Breast epithelium (tissue), 4 donors: Measurements from ENCODE around the gene RNF212. TPM values are rescaled to one million over a fixed set of nuclear protein-coding genes. Genes with fewer than 3 reads are reported as not detected.
"Not testable (repeated sequence)": the region's sequence is repeated elsewhere in the genome, so short reads cannot be mapped to it uniquely, and the experiment has no call there.

Experiments
- DNase-seq, 2 donors: peaks; one replicate each; pipeline ENCODE4 v3.0.0-alpha.2; 2019; ENCODE audit warnings: low spot score in 2 of 2
- H3K27ac ChIP-seq, 2 donors: fragments of 200-600 bp; sonication (generic) in 1 of 2; one replicate each; pipeline ENCODE4 v1.5.1; 2016 to 2019; ENCODE audit warnings: mild to moderate bottlenecking in 1 of 2
- H3K27me3 ChIP-seq, 2 donors: fragments of 200-600 bp; sonication (generic) in 1 of 2; one replicate each; pipeline versions ENCODE4 v1.5.1 to v1.6.0; 2017 to 2019; ENCODE audit warnings: control low read depth in 1 of 2, mild to moderate bottlenecking in 1 of 2
- H3K36me3 ChIP-seq: fragments of 200-600 bp; one replicate; pipeline ENCODE4 v1.5.1; 2019
- H3K4me1 ChIP-seq, 2 donors: fragments of 200-600 bp; sonication (generic); one replicate each; pipeline ENCODE4 v1.5.1; 2016 to 2019; ENCODE audit warnings: control low read depth in 1 of 2
- H3K4me3 ChIP-seq, 3 donors: fragments of 200-600 bp; sonication (generic); 1 replicate in 2 of 3; 2 replicates in 1 of 3; pipeline ENCODE4 v1.5.1; 2016 to 2019; ENCODE audit warnings: mild to moderate bottlenecking in 3 of 3, moderate library complexity in 2 of 3
- H3K9me3 ChIP-seq, 2 donors: fragments of 200-600 bp; sonication (generic) in 1 of 2; one replicate each; pipeline ENCODE4 v1.5.1; 2016 to 2019; ENCODE audit warnings: control low read depth in 1 of 2
- CTCF ChIP-seq, 3 donors: fragments of 450-650 bp; IDR thresholded peaks; one replicate each; pipeline ENCODE4 v1.5.1; 2016 to 2017; ENCODE audit warnings: antibody characterized with exemption in 3 of 3, mild to moderate bottlenecking in 3 of 3, moderate library complexity in 3 of 3
- POLR2A ChIP-seq: fragments of 450-650 bp; IDR thresholded peaks from one replicate; pipeline ENCODE4 v1.6.1; 2016; ENCODE audit warnings: antibody characterized with exemption, mild to moderate bottlenecking, moderate library complexity
- POLR2AphosphoS5 ChIP-seq, 3 donors: sonication (generic); formaldehyde crosslinking; IDR thresholded peaks; one replicate each; pipeline ENCODE4 v1.6.1; 2017; ENCODE audit warnings: antibody characterized with exemption in 3 of 3
- intact Hi-C: fragments of 100-400 bp; cut with DNase I; formaldehyde crosslinking; loops from one replicate; pipeline ENCODE4 v1.15.1; 2023; ENCODE audit warnings: low total_unique reads
- total RNA-seq, 3 donors: library from RNA; depleted of rRNA; stranded (reverse); fragments of >200 nt; gene quantifications; one replicate each; pipeline ENCODE4 v1.1.0, GENCODE V29; 2016

Gene RNF212
- total RNA-seq, 3 donors from 2014 or later: 5.1 to 15.7 (median 6.4) TPM

GRCh38 chr4:1136048-1136447 is 22.7 kb upstream of the RNF212 start:
- intact Hi-C loops: no loop called here
- Histone ChIP-seq H3K4me3 (no peak overlapping the region), H3K36me3 (no peaks in the 10 kb centered on the region), H3K4me1 (no peaks in the 10 kb centered on the region), H3K27ac (no peak overlapping the region), H3K27me3 (no peaks in the 10 kb centered on the region), H3K9me3 (no peaks in the 10 kb centered on the region)
- TF ChIP-seq CTCF (IDR thresholded peaks at IDR 0.05): no peak
- no peak for TF ChIP-seq POLR2A
- no peak for TF ChIP-seq POLR2AphosphoS5 (IDR thresholded peaks at IDR 0.05)
- no peak for DNase-seq

- no peak overlapping the region for H3K4me3 ChIP-seq
- intact Hi-C loops: no loop called here
- peaks cover 0 to 6% of the 10 kb centered on the region in 2 donors for H3K4me1 ChIP-seq
- H3K27ac ChIP-seq: no peak overlapping the region
- H3K36me3 ChIP-seq: no peaks in the 10 kb centered on the region
- no peaks in the 10 kb centered on the region for H3K9me3 ChIP-seq
- no peaks in the 10 kb centered on the region for H3K27me3 ChIP-seq
- no peak for DNase-seq
- no peak for TF ChIP-seq CTCF (IDR thresholded peaks at IDR 0.05)
- no peak for TF ChIP-seq POLR2A
- no peak for TF ChIP-seq POLR2AphosphoS5 (IDR thresholded peaks at IDR 0.05)
Observed at GRCh38 chr4:1133033-1133432, 19.7 kb upstream of the RNF212 start.

- intact Hi-C loops: no loop called here
- no peaks in the 10 kb centered on the region for H3K9me3 ChIP-seq
- H3K27ac ChIP-seq: no peak overlapping the region
- DNase-seq: peak in 1 of 2 donors; percentile 44
- no peaks in the 10 kb centered on the region for H3K36me3 ChIP-seq
- H3K4me1 ChIP-seq: peaks cover 0 to 6% of the 10 kb centered on the region in 2 donors
- H3K4me3 ChIP-seq: no peak overlapping the region
- TF ChIP-seq CTCF (IDR thresholded peaks at IDR 0.05) (peak; percentile 96 to 98 (median 97)), POLR2AphosphoS5 (IDR thresholded peaks at IDR 0.05) (peak in 1 of 3 donors; percentile 45), POLR2A (no peak)
- H3K27me3 ChIP-seq: no peaks in the 10 kb centered on the region
Observed at GRCh38 chr4:1130316-1131186, 17.2 kb upstream of the RNF212 start.

- Histone ChIP-seq H3K27ac (no peak overlapping the region), H3K27me3 (no peaks in the 10 kb centered on the region), H3K36me3 (no peaks in the 10 kb centered on the region), H3K4me1 (peaks cover 0 to 6% of the 10 kb centered on the region in 2 donors), H3K9me3 (no peaks in the 10 kb centered on the region), H3K4me3 (no peak overlapping the region)
- intact Hi-C loops: no loop called here
- no peak for DNase-seq
- TF ChIP-seq POLR2A (no peak), CTCF (IDR thresholded peaks at IDR 0.05) (no peak), POLR2AphosphoS5 (IDR thresholded peaks at IDR 0.05) (no peak)
Observed at GRCh38 chr4:1126506-1126905, 13.1 kb upstream of the RNF212 start.

GRCh38 chr4:1125466-1125865 is 12.1 kb upstream of the RNF212 start:
- DNase-seq, H3K27me3 ChIP-seq, H3K4me1 ChIP-seq, intact Hi-C loops, H3K4me3 ChIP-seq, H3K36me3 ChIP-seq, H3K27ac ChIP-seq, H3K9me3 ChIP-seq: not testable (repeated sequence)
